K562 (cell line): ENCODE results near the gene PTPRM. TPM values are rescaled to one million over a fixed set of nuclear protein-coding genes. Genes with fewer than 3 reads are reported as not detected.

Source experiments
- ATF1 ChIP-seq, 2 experiments: fragments of 450-650 bp in 1 of 2; IDR thresholded peaks; 2 replicates each; pipeline ENCODE4 v1.6.1; 2016; ENCODE audit warnings: missing compliant biosample characterization in 1 of 2, missing genetic modification characterization in 1 of 2
- BHLHE40 ChIP-seq: IDR thresholded peaks from 2 replicates; pipeline ENCODE4 v1.6.1; 2011; ENCODE audit warnings: low read length, improper control_type of control experiment
- E2F3 ChIP-seq: fragments of 250-450 bp; sonication (Bioruptor Pico); IDR thresholded peaks from 2 replicates; pipeline ENCODE4 v1.4.0; 2020; ENCODE audit warnings: mild to moderate bottlenecking
- ESRRA ChIP-seq: fragments of 450-650 bp; IDR thresholded peaks from 2 replicates; pipeline ENCODE4 v1.6.1; 2014; ENCODE audit warnings: low read depth, mild to moderate bottlenecking, moderate library complexity, borderline replicate concordance
- JUN ChIP-seq, 2 experiments: sonication (generic) in 1 of 2; formaldehyde crosslinking in 1 of 2; IDR thresholded peaks; 2 replicates each; pipeline versions ENCODE4 v1.6.1 to v1.8.0; 2012 to 2022; ENCODE audit warnings: borderline replicate concordance in 2 of 2, mild to moderate bottlenecking in 2 of 2, improper control_type of control experiment in 1 of 2, low read depth in 1 of 2, low read length in 1 of 2, missing genetic modification reagents in 1 of 2
- MEF2D ChIP-seq: conservative IDR thresholded peaks from 2 replicates; pipeline ENCODE4 v1.6.1; 2016; ENCODE audit warnings: low read depth, missing genetic modification characterization, missing compliant biosample characterization
- NR2C1 ChIP-seq, 2 experiments: fragments of 450-650 bp; IDR thresholded peaks; 2 replicates each; pipeline ENCODE4 v1.6.1; 2017; ENCODE audit warnings: mild to moderate bottlenecking in 2 of 2, antibody characterized with exemption in 1 of 2, inconsistent platforms in 1 of 2, missing compliant biosample characterization in 1 of 2, missing genetic modification characterization in 1 of 2
- NR2C2 ChIP-seq, 2 experiments: fragments of 200-800 bp in 1 of 2; sonication (Bioruptor generic) in 1 of 2; sonication (generic) in 1 of 2; formaldehyde crosslinking in 1 of 2; IDR thresholded peaks; 2 replicates each; pipeline versions ENCODE4 v1.6.1 to v1.8.0; 2016 to 2022; ENCODE audit warnings: mild to moderate bottlenecking in 1 of 2, missing compliant biosample characterization in 1 of 2, missing genetic modification characterization in 1 of 2, missing genetic modification reagents in 1 of 2
- NR4A1 ChIP-seq, 2 experiments: fragments of 250-450 bp in 1 of 2; fragments of 450-650 bp in 1 of 2; sonication (Bioruptor Pico) in 1 of 2; IDR thresholded peaks; 2 replicates each; pipeline versions ENCODE4 v1.4.0 to v1.6.1; 2016 to 2020; ENCODE audit warnings: mild to moderate bottlenecking in 2 of 2, missing compliant biosample characterization in 1 of 2, missing genetic modification characterization in 1 of 2, moderate library complexity in 1 of 2
- RFX5 ChIP-seq: IDR thresholded peaks from 2 replicates; pipeline ENCODE4 v1.6.1; 2011; ENCODE audit warnings: low read depth, mild to moderate bottlenecking, improper control_type of control experiment, low read length
- SMARCA4 ChIP-seq: fragments of 450-650 bp; IDR thresholded peaks from 2 replicates; pipeline ENCODE4 v1.6.1; 2016
- ZBTB26 ChIP-seq: fragments of 450-650 bp; formaldehyde crosslinking; IDR thresholded peaks from 2 replicates; pipeline ENCODE4 v1.4.0; 2022; ENCODE audit warnings: missing genetic modification characterization
- ZBTB8A ChIP-seq: fragments of 450-650 bp; IDR thresholded peaks from 2 replicates; pipeline ENCODE4 v1.6.1; 2018; ENCODE audit warnings: mild to moderate bottlenecking, moderate library complexity; ENCODE audit not compliant: partially characterized antibody
- polyA plus RNA-seq, 8 experiments: library from polyadenylated mRNA; depleted of rRNA in 4 of 8; stranded (reverse) in 5 of 8; unstranded in 3 of 8; fragments of >200 nt; fragmentation: Nextera tagmentation in 2 of 8; fragmentation: Illumina TruSeq in 1 of 8; extraction: Ambion mirVana in 2 of 8; extraction: Trizol in 1 of 8; gene quantifications; 2 replicates each; pipeline versions ENCODE4 v1.2.1 to v1.2.3, GENCODE V29; 2011 to 2014; ENCODE audit warnings: inconsistent platforms in 1 of 8, missing spikeins in 1 of 8
- total RNA-seq, 7 experiments: library from RNA; depleted of rRNA in 6 of 7; stranded (reverse); fragments of >200 nt in 6 of 7; fragmentation: Illumina TruSeq in 2 of 7; extraction: Trizol in 2 of 7; gene quantifications; 2 replicates each; pipeline versions ENCODE4 v1.2.1 to v1.2.3, GENCODE V29; 2011 to 2021; ENCODE audit warnings: low replicate concordance in 1 of 7
- TF ChIP-seq, protein P1 (sequence below), 2 experiments: fragments of 450-650 bp in 1 of 2; sonication (generic) in 1 of 2; formaldehyde crosslinking in 1 of 2; IDR thresholded peaks in 1 of 2; conservative IDR thresholded peaks in 1 of 2; 2 replicates each; pipeline versions ENCODE4 v1.6.1 to v1.8.1; 2016 to 2023; ENCODE audit warnings: mild to moderate bottlenecking in 2 of 2, moderate library complexity in 2 of 2, inconsistent platforms in 1 of 2, missing genetic modification reagents in 1 of 2
- TF ChIP-seq, protein P2 (sequence below): fragments of 200-800 bp; sonication (Bioruptor generic); IDR thresholded peaks from 2 replicates; pipeline ENCODE4 v1.6.1; 2017; ENCODE audit warnings: missing genetic modification characterization, missing compliant biosample characterization
- TF ChIP-seq, protein P3 (sequence below), 3 experiments: IDR thresholded peaks in 2 of 3; conservative IDR thresholded peaks in 1 of 3; 2 replicates each; pipeline ENCODE4 v1.5.1; 2011 to 2012; ENCODE audit warnings: low read length in 3 of 3, mild to moderate bottlenecking in 3 of 3, control low read depth in 2 of 3, improper control_type of control experiment in 1 of 3, inconsistent platforms in 1 of 3, low read depth in 1 of 3, mixed read lengths in 1 of 3, moderate library complexity in 1 of 3; ENCODE audit not compliant: insufficient read depth in 2 of 3
- TF ChIP-seq, protein P4 (sequence below): sonication (generic); formaldehyde crosslinking; IDR thresholded peaks from 2 replicates; pipeline ENCODE4 v1.5.0; 2020; ENCODE audit warnings: missing genetic modification reagents

The PTPRM gene
- total and polyA plus RNA-seq, 9 of the 15 experiments (the other 6 are each of a cell fraction or from before 2014, with no cell fraction given), result 0.03 to 0.16 (median 0.08) TPM; not detected in 3

DNA sequence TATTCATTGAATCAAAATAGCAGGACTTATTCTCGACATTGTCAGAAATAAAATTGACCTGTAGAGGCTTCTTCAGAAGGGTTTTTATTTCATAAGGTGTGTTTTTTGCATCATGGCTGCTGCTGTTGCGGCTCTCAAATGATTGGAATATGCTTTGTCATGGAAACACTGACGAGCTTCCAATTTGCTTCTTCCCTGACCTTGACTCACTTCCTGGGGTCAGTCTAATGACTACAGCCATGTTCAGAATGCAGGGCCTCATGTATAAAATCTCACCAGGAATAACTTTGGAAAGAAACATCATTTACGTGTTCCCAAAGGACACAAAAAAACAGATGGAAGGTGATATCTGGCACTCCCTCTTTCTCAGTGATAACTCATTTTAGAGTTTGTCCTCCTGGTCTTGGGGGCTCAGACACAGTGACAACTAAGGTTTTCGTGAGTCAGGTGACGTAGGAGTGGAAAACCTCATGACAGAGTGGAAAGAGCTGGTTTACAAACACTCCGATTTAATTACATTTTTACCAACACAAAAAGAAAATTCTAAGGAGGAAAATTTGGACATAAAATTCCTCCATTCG is 575.1 kb downstream of the PTPRM start (continued):
- TF ChIP-seq, protein P1, sequence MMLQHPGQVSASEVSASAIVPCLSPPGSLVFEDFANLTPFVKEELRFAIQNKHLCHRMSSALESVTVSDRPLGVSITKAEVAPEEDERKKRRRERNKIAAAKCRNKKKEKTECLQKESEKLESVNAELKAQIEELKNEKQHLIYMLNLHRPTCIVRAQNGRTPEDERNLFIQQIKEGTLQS (IDR thresholded peaks at IDR 0.05), result peak; percentile 57
- TF ChIP-seq, protein P1 (CRISPR knock-in tag; conservative IDR thresholded peaks at IDR 0.05), result no peak
- TF ChIP-seq E2F3 (CRISPR knock-in tag) (peak; percentile 37; the same call in 1 of the 2 replicates), SMARCA4 (peak; percentile 25; the same call in 1 of the 2 replicates), ATF1 (CRISPR knock-in tag; IDR thresholded peaks at IDR 0.05) (no peak), ATF1 (tag; IDR thresholded peaks at IDR 0.05) (peak; percentile 19; the same call in 1 of the 2 replicates), BHLHE40 (no peak), NR2C2 (CRISPR knock-in tag; IDR thresholded peaks at IDR 0.05) (no peak), NR2C2 (tag; IDR thresholded peaks at IDR 0.05) (peak; percentile 63), JUN (IDR thresholded peaks at IDR 0.05; ENCODE audit: borderline replicate concordance, low read depth, low read length) (peak; percentile 62; the same call in 1 of the 2 replicates), JUN (CRISPR knock-in tag; IDR thresholded peaks at IDR 0.05; ENCODE audit: borderline replicate concordance) (no peak), ESRRA (peak; percentile 95), ZBTB26 (no peak), ZBTB8A (no peak), RFX5 (no peak), MEF2D (tag) (0 out of 2 replicates have a peak, but pooled peaks have one; percentile 30), NR2C1 (IDR thresholded peaks at IDR 0.05) (no peak), NR2C1 (tag; IDR thresholded peaks at IDR 0.05) (peak; percentile 77), NR4A1 (CRISPR knock-in tag; IDR thresholded peaks at IDR 0.05) (no peak), NR4A1 (tag; IDR thresholded peaks at IDR 0.05) (0 out of 2 replicates have a peak, but pooled peaks have one; percentile 33)
- TF ChIP-seq, protein P2, sequence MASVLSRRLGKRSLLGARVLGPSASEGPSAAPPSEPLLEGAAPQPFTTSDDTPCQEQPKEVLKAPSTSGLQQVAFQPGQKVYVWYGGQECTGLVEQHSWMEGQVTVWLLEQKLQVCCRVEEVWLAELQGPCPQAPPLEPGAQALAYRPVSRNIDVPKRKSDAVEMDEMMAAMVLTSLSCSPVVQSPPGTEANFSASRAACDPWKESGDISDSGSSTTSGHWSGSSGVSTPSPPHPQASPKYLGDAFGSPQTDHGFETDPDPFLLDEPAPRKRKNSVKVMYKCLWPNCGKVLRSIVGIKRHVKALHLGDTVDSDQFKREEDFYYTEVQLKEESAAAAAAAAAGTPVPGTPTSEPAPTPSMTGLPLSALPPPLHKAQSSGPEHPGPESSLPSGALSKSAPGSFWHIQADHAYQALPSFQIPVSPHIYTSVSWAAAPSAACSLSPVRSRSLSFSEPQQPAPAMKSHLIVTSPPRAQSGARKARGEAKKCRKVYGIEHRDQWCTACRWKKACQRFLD (CRISPR knock-in tag), result peak; percentile 70; the same call in 1 of the 2 replicates
- TF ChIP-seq, protein P3, sequence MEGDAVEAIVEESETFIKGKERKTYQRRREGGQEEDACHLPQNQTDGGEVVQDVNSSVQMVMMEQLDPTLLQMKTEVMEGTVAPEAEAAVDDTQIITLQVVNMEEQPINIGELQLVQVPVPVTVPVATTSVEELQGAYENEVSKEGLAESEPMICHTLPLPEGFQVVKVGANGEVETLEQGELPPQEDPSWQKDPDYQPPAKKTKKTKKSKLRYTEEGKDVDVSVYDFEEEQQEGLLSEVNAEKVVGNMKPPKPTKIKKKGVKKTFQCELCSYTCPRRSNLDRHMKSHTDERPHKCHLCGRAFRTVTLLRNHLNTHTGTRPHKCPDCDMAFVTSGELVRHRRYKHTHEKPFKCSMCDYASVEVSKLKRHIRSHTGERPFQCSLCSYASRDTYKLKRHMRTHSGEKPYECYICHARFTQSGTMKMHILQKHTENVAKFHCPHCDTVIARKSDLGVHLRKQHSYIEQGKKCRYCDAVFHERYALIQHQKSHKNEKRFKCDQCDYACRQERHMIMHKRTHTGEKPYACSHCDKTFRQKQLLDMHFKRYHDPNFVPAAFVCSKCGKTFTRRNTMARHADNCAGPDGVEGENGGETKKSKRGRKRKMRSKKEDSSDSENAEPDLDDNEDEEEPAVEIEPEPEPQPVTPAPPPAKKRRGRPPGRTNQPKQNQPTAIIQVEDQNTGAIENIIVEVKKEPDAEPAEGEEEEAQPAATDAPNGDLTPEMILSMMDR (IDR thresholded peaks at IDR 0.05 in 2 of 3, conservative IDR thresholded peaks at IDR 0.05 in 1 of 3; ENCODE audit: insufficient read depth in 2 of 3, low read depth in 1 of 3, low read length in 3 of 3), result no peak
- TF ChIP-seq, protein P4, sequence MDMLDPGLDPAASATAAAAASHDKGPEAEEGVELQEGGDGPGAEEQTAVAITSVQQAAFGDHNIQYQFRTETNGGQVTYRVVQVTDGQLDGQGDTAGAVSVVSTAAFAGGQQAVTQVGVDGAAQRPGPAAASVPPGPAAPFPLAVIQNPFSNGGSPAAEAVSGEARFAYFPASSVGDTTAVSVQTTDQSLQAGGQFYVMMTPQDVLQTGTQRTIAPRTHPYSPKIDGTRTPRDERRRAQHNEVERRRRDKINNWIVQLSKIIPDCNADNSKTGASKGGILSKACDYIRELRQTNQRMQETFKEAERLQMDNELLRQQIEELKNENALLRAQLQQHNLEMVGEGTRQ (CRISPR knock-in tag), result no peak
